A549 treated with ZK216348 at 1 μM for 4 hours (cell line): ENCODE measurements around the gene AMOTL1. TPM values are rescaled to one million over a fixed set of nuclear protein-coding genes. Genes with fewer than 3 reads are reported as not detected.

ENCODE experiments used
- total RNA-seq: library from RNA; stranded (reverse); fragments of 200-300 nt; extraction: Qiagen RNA extraction; gene quantifications from 5 replicates; pipeline ENCODE4 v1.2.3, GENCODE V29; 2022; ENCODE audit warnings: low read depth

Gene AMOTL1
- total RNA-seq, result 5.4 to 8.7 TPM (median 7.9 TPM) in 5 replicates

GRCh38 chr11:94767701-94768601 lies at the start of gene AMOTL1:
AMOTL1 (plus strand) TSS chr11:94768356; CDS start chr11:94768512, 156 bp downstream.

Other genes starting within 250 kb of the AMOTL1 start
- gene FUT4, start 224.4 kb upstream of the AMOTL1 start, total RNA-seq, result 2.0 to 3.2 TPM (median 2.7 TPM) in 5 replicates
- gene PIWIL4, start 201.0 kb upstream of the AMOTL1 start, total RNA-seq, result 0.17 to 0.78 TPM (median 0.30 TPM) in 5 replicates
- gene CWC15, start 205.2 kb downstream of the AMOTL1 start, total RNA-seq, result 28.0 to 40.1 TPM (median 28.6 TPM) in 5 replicates
- gene KDM4D, start 205.4 kb downstream of the AMOTL1 start, total RNA-seq, result 0.38 to 0.53 TPM (median 0.39 TPM) in 5 replicates